Epithelial cell of esophagus (primary cell): Measurements from ENCODE around the gene ETF1.
"Not testable (repeated sequence)": the region's sequence is repeated elsewhere in the genome, so short reads cannot be mapped to it uniquely, and the experiment has no call there.

Source experiments
- DNase-seq: peaks from one replicate; pipeline ENCODE4 v3.0.0; 2010; ENCODE audit warnings: low read depth
- H3K4me3 ChIP-seq: 2 replicates; pipeline ENCODE4 v1.5.1; 2011; ENCODE audit warnings: mild to moderate bottlenecking, low read length, control low read depth
- CTCF ChIP-seq: IDR thresholded peaks from 2 replicates; pipeline ENCODE4 v1.5.1; 2011; ENCODE audit warnings: low read depth, mild to moderate bottlenecking, low read length, control low read depth, inconsistent platforms; ENCODE audit not compliant: insufficient read depth; ENCODE audit errors: missing control alignments

ETF1 gene

GRCh38 chr5:138515556-138516245 lies 27.3 kb downstream of the ETF1 start:
- TF ChIP-seq CTCF, result no peak
- DNase-seq, result no peak
- H3K4me3 ChIP-seq, result no peak overlapping the region

GRCh38 chr5:138514021-138514420 lies 29.0 kb downstream of the ETF1 start:
- no peak for TF ChIP-seq CTCF
- no peak for DNase-seq
- no peak overlapping the region for H3K4me3 ChIP-seq

- no peak overlapping the region for H3K4me3 ChIP-seq
- DNase-seq, result no peak
- no peak for TF ChIP-seq CTCF
Measured at GRCh38 chr5:138508958-138509357, 34.1 kb downstream of the ETF1 start.

GRCh38 chr5:138507485-138507884 lies 35.6 kb downstream of the ETF1 start:
- H3K4me3 ChIP-seq, result not testable (repeated sequence)
- DNase-seq, result peak; percentile 81

GRCh38 chr5:138506370-138507306 lies 36.4 kb downstream of the ETF1 start:
- DNase-seq, result no peak
- H3K4me3 ChIP-seq, result no peak overlapping the region
- TF ChIP-seq CTCF, result no peak

- peak; percentile 99 for DNase-seq
- TF ChIP-seq CTCF, result no peak
- no peak overlapping the region for H3K4me3 ChIP-seq
Measured at GRCh38 chr5:138504799-138505198, 38.2 kb downstream of the ETF1 start.

- DNase-seq, result peak; percentile 75
- TF ChIP-seq CTCF, result peak; percentile 87
Measured at GRCh38 chr5:138503487-138504270, 39.4 kb downstream of the ETF1 start.

More at GRCh38 chr5:138503487-138504270, 39.4 kb downstream of the ETF1 start:
- no peak overlapping the region for H3K4me3 ChIP-seq
